ENCODE measurements around the gene PPP2R3A. TPM values are rescaled to one million over a fixed set of nuclear protein-coding genes. Genes with fewer than 3 reads are reported as not detected.

The PPP2R3A gene
- total RNA-seq, 1 experiment from 2014 or later, result 1.1 TPM

DNA sequence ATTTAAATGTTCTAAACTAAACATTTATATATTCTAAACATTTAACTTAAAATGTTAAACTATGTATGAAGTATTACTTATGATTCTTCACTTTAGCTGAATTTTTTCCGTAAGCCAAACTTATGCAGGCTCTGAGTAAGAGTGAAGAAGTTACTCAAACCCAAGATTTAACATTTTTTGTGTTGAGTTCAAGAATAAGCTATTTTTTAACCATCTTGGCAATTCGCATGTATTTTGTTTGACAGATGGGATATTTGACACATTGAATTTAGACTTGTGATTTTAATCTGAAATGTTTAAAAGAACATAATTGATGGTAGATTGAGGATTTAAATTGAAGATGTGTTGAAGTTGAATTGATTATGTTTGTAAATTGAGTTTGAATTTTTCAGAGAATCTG is 14.6 kb upstream of the PPP2R3A start:
- TF ChIP-seq, protein P1, sequence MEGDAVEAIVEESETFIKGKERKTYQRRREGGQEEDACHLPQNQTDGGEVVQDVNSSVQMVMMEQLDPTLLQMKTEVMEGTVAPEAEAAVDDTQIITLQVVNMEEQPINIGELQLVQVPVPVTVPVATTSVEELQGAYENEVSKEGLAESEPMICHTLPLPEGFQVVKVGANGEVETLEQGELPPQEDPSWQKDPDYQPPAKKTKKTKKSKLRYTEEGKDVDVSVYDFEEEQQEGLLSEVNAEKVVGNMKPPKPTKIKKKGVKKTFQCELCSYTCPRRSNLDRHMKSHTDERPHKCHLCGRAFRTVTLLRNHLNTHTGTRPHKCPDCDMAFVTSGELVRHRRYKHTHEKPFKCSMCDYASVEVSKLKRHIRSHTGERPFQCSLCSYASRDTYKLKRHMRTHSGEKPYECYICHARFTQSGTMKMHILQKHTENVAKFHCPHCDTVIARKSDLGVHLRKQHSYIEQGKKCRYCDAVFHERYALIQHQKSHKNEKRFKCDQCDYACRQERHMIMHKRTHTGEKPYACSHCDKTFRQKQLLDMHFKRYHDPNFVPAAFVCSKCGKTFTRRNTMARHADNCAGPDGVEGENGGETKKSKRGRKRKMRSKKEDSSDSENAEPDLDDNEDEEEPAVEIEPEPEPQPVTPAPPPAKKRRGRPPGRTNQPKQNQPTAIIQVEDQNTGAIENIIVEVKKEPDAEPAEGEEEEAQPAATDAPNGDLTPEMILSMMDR (conservative IDR thresholded peaks at IDR 0.05; ENCODE audit: low read depth, low read length), result no peak
- no peak for TF ChIP-seq EZH2 (IDR thresholded peaks at IDR 0.05; ENCODE audit: borderline replicate concordance, low read depth, low read length, poor library complexity, severe bottlenecking)
- H3K4me1 ChIP-seq (ENCODE audit: insufficient read depth, low read length, poor library complexity, severe bottlenecking), result no peaks in the 10 kb centered on the region
- H3K4me3 ChIP-seq (ENCODE audit: low read depth, low read length, poor library complexity, severe bottlenecking), result no peak overlapping the region
- peaks cover 31% of the 10 kb centered on the region for H3K27me3 ChIP-seq (replicated peaks; ENCODE audit: insufficient read depth, low read depth, low read length, poor library complexity)
- no TSS peak for BruUV-seq (replicated peaks)
- ChIA-PET POLR2A (ENCODE audit: low non-redundant PET) (no interaction called here), CTCF (no interaction called here)
- no peaks in the 10 kb centered on the region for H3K36me3 ChIP-seq (ENCODE audit: insufficient read depth, low read length, poor library complexity, severe bottlenecking)
- H3K27ac ChIP-seq (ENCODE audit: low read depth, low read length, poor library complexity, severe bottlenecking), result no peak overlapping the region
- intact Hi-C loops (cut with micrococcal nuclease; ENCODE audit: unreplicated experiment), result no loop called here
- no peaks in the 10 kb centered on the region for H3K9me3 ChIP-seq (ENCODE audit: low read depth, low read length, poor library complexity, severe bottlenecking)
- no peak for DNase-seq (ENCODE audit: low spot score)

DNA sequence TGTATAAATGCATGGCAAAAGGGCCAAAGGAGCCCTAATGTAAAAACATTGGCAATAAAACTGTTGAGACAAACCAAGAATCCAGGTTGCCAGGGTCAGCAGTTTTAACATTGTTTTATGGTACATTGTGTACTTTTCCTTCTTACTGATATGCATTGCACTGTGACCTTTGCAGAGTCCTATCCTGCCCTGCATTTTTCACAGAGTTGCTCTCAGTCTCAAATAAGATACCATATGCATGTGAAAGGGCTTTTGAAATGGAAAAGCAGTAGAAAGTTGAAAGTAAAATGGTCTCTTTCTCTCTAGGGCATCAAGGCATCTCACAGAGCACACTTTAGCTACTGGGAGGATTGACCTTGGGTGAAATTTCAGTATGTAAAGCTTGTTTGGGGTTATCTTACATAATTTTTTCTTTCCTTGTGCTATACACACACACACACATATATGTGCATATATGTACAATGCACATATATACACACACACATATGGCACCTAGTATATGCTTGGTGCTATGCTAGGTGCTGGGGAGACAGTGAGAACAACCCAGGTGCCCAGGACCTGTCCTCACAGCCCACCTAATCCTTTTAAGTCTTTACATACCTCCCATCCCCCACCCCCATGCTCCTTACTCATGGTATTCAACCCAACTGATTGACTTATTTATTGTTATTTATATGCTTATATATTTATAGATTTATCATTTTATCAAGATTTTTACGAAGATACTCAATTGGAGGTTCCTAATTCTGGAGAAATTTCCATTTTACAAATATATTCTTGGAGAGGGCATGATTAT is 1.2 kb upstream of the PPP2R3A start:
- Histone ChIP-seq H3K4me1 (ENCODE audit: insufficient read depth, low read length, poor library complexity, severe bottlenecking) (no peaks in the 10 kb centered on the region), H3K9me3 (ENCODE audit: low read depth, low read length, poor library complexity, severe bottlenecking) (no peaks in the 10 kb centered on the region), H3K27me3 (replicated peaks; ENCODE audit: insufficient read depth, low read depth, low read length, poor library complexity) (peaks cover 22% of the 10 kb centered on the region), H3K36me3 (ENCODE audit: insufficient read depth, low read length, poor library complexity, severe bottlenecking) (no peaks in the 10 kb centered on the region), H3K27ac (ENCODE audit: low read depth, low read length, poor library complexity, severe bottlenecking) (no peak overlapping the region), H3K4me3 (ENCODE audit: low read depth, low read length, poor library complexity, severe bottlenecking) (no peak overlapping the region)
- TF ChIP-seq, protein P1 (conservative IDR thresholded peaks at IDR 0.05; ENCODE audit: low read depth, low read length), result no peak
- TF ChIP-seq EZH2 (IDR thresholded peaks at IDR 0.05; ENCODE audit: borderline replicate concordance, low read depth, low read length, poor library complexity, severe bottlenecking), result no peak
- intact Hi-C loops (cut with micrococcal nuclease; ENCODE audit: unreplicated experiment), result no loop called here
- CTCF ChIA-PET, result no interaction called here
- BruUV-seq (replicated peaks), result no TSS peak
- POLR2A ChIA-PET (ENCODE audit: low non-redundant PET), result no interaction called here
- no peak for DNase-seq (ENCODE audit: low spot score)

DNA sequence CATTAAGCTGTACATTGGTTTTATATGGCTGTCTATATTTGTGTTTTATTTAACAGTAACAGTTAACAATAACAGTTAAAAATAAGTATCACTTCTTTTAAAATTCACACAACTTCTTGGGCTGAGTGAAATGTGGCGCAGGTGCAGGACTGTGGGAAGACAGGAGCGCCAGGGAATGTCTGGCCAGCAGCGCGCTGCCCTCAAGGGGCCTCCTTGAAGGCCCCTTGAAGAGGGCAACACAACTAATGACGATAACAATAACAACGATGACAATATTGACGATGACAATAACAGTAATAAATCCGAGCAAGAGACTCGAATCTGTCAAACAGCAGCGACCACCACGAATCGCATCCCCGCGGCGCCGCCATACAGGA is 411 bp upstream of the PPP2R3A start:
- Histone ChIP-seq H3K36me3 (ENCODE audit: insufficient read depth, low read length, poor library complexity, severe bottlenecking) (no peaks in the 10 kb centered on the region), H3K27ac (ENCODE audit: low read depth, low read length, poor library complexity, severe bottlenecking) (no peak overlapping the region), H3K4me3 (ENCODE audit: low read depth, low read length, poor library complexity, severe bottlenecking) (peak overlapping the region; percentile 56), H3K27me3 (replicated peaks; ENCODE audit: insufficient read depth, low read depth, low read length, poor library complexity) (peaks cover 22% of the 10 kb centered on the region), H3K4me1 (ENCODE audit: insufficient read depth, low read length, poor library complexity, severe bottlenecking) (no peaks in the 10 kb centered on the region), H3K9me3 (ENCODE audit: low read depth, low read length, poor library complexity, severe bottlenecking) (no peaks in the 10 kb centered on the region)
- DNase-seq (ENCODE audit: low spot score), result no peak
- no peak for TF ChIP-seq EZH2 (IDR thresholded peaks at IDR 0.05; ENCODE audit: borderline replicate concordance, low read depth, low read length, poor library complexity, severe bottlenecking)
- TF ChIP-seq, protein P1 (conservative IDR thresholded peaks at IDR 0.05; ENCODE audit: low read depth, low read length), result no peak
- ChIA-PET POLR2A (ENCODE audit: low non-redundant PET) (no interaction called here), CTCF (no interaction called here)
- intact Hi-C loops (cut with micrococcal nuclease; ENCODE audit: unreplicated experiment), result no loop called here
- BruUV-seq (replicated peaks), result no TSS peak

Data from A673 (cell line).